Upper lobe of right lung (tissue), 1 donor: ENCODE results near the gene FFAR3. TPM values are rescaled to one million over a fixed set of nuclear protein-coding genes. Genes with fewer than 3 reads are reported as not detected.

ENCODE experiments used
- ATAC-seq: fragments of 200-7000 bp; cut with Tn5 transposase; one replicate; pipeline ENCODE4 v1.9.1; 2020; ENCODE audit warnings: mild to moderate bottlenecking, moderate library complexity
- DNase-seq: peaks from one replicate; pipeline ENCODE4 v3.0.0-alpha.2; 2020
- H3K27ac ChIP-seq: fragments of 200-600 bp; one replicate; pipeline ENCODE4 v1.8.0; 2022
- H3K27me3 ChIP-seq: fragments of 200-600 bp; one replicate; pipeline ENCODE4 v1.8.0; 2022; ENCODE audit warnings: mild to moderate bottlenecking
- H3K36me3 ChIP-seq: fragments of 200-600 bp; one replicate; pipeline ENCODE4 v1.8.0; 2022
- H3K4me1 ChIP-seq: fragments of 200-600 bp; one replicate; pipeline ENCODE4 v1.8.0; 2022
- H3K4me3 ChIP-seq: fragments of 200-600 bp; one replicate; pipeline ENCODE4 v1.8.0; 2022; ENCODE audit warnings: mild to moderate bottlenecking
- H3K9me3 ChIP-seq: fragments of 200-600 bp; one replicate; pipeline ENCODE4 v1.8.0; 2022
- intact Hi-C: fragments of 100-400 bp; cut with DNase I; formaldehyde crosslinking; loops from one replicate; pipeline ENCODE4 v1.11.0; 2022
- total RNA-seq: library from RNA; stranded (reverse); fragmentation: NEBNext Ultra II Directional; extraction: Animal tissue kit (Norgen Biotek cat#: 25700); gene quantifications from one replicate; pipeline ENCODE4 v1.2.1, GENCODE V29; 2021
- TF ChIP-seq, protein P1 (sequence below): fragments of 200-600 bp; IDR thresholded peaks from one replicate; pipeline ENCODE4 v1.8.0; 2022; ENCODE audit warnings: antibody characterized with exemption
- donor health status: DM: no; HTN: yes; CAD: no; lungs with severe emphysema.

The FFAR3 gene
- total RNA-seq, 1 donor from 2014 or later, result not detected

DNA sequence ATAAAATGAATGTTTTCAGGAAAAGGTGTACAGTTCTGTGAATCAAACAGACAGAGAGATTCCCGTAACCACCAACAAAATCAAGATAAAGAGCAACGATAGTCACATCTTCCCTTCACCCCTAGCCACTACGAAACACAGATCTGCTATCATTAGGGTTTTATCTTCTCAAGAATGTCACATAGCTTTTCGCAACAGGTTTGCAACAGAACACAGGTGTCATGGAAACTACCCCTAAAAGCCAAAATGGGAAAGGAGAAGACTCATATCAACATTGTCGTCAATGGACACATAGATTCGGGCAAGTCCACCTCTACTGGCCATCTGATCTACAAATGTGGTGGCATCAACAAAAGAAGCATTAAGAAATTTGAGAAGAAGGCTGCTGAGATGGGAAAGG is 23.7 kb downstream of the FFAR3 start:
- TF ChIP-seq, protein P1, sequence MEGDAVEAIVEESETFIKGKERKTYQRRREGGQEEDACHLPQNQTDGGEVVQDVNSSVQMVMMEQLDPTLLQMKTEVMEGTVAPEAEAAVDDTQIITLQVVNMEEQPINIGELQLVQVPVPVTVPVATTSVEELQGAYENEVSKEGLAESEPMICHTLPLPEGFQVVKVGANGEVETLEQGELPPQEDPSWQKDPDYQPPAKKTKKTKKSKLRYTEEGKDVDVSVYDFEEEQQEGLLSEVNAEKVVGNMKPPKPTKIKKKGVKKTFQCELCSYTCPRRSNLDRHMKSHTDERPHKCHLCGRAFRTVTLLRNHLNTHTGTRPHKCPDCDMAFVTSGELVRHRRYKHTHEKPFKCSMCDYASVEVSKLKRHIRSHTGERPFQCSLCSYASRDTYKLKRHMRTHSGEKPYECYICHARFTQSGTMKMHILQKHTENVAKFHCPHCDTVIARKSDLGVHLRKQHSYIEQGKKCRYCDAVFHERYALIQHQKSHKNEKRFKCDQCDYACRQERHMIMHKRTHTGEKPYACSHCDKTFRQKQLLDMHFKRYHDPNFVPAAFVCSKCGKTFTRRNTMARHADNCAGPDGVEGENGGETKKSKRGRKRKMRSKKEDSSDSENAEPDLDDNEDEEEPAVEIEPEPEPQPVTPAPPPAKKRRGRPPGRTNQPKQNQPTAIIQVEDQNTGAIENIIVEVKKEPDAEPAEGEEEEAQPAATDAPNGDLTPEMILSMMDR, result no peak
- no peak for ATAC-seq
- Histone ChIP-seq H3K4me3 (no peak overlapping the region), H3K36me3 (no peaks in the 10 kb centered on the region), H3K27me3 (no peaks in the 10 kb centered on the region), H3K9me3 (no peaks in the 10 kb centered on the region), H3K27ac (no peak overlapping the region), H3K4me1 (no peaks in the 10 kb centered on the region)
- DNase-seq, result no peak
- intact Hi-C loops, result no loop called here

DNA sequence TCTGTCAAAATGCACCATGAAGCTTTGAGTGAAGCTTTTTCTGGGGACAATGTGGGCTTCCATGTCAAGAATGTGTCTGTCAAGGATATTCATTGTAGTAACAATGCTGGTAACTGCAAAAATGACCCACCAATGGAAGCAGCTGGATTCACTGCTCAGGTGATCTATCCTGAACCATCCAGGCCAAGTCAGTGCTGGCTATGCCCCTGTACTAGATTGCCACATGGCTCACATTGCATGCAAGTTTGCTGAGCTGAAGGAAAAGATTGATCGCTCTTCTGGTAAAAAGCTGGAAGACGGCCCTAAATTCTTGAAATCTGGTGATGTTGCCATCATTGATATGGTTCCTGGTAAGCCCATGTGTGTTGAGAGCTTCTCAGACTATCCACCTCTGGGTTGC is 25.3 kb downstream of the FFAR3 start:
- DNase-seq, result no peak
- Histone ChIP-seq H3K4me3 (no peak overlapping the region), H3K27me3 (no peaks in the 10 kb centered on the region), H3K36me3 (no peaks in the 10 kb centered on the region), H3K9me3 (no peaks in the 10 kb centered on the region), H3K27ac (no peak overlapping the region), H3K4me1 (no peaks in the 10 kb centered on the region)
- ATAC-seq, result no peak
- TF ChIP-seq, protein P1, result no peak
- intact Hi-C loops, result no loop called here

DNA sequence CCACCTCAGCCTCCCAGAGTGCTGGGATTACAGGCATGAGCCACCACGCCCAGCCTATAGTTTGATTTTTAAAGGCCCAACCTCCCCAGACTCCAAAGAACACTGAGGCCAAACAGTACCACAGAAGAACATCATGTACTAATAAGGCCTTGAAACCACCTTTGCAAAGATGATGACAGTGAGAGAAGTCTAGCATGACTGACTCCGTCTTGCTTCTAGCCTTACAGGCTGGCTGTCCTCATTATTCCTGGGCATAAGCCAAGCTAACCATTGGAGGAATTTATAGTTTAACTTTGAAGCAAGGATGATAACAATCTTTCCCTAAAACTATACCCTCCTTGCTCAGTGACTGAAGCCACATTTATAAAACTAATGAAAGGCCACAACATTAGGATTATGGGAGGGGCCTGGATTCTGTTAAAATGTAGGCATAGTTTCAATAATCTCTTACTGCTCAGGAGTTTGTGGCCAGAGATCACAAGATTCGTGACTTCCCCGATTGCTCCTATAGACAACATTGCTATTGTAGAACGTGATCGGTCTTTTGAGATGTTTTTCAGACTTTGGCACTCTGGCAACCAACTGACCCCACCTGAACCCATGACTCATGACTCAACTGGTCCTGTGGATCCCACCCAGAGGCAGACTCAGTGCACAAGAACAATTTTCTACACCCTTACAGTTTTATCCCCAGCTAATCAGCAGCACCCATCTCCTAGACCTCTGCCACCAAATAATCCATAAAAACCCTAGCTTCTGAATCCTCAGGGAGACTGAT is 30.2 kb downstream of the FFAR3 start:
- Histone ChIP-seq H3K27ac (no peak overlapping the region), H3K4me1 (no peaks in the 10 kb centered on the region), H3K27me3 (no peaks in the 10 kb centered on the region), H3K9me3 (no peaks in the 10 kb centered on the region), H3K36me3 (no peaks in the 10 kb centered on the region), H3K4me3 (no peak overlapping the region)
- intact Hi-C loops, result no loop called here
- TF ChIP-seq, protein P1, result no peak
- DNase-seq (no peak), ATAC-seq (no peak)

DNA sequence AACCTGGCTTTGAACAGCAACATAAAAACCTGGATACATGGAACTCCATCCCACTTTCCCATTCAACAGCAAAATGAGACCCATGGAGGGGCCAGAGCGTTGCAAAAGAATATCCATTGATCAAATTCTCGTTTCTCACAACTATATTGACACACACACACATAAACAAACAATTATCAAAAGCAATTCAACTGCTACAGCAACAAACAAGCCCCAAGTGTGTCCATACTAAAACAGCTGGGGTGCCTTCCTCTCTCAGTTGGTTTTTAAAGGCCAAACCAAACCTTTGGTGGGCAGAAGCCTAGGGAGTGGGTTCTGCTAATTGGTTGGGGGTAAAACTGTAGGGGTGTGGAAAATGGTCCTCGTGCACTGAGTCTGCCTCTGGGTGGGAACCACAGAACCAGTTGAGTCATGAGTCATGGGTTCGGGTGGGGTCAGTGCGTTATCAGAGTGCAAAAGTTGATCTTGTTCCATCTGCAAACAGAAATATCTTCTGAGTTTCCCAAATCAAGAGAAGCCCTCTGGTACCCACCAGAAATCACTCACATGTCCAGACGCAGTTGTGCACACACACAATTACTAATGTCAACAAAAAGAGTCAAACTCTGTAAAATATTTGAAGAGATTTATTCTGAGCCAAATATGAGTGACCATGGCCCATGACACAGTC is 31.1 kb downstream of the FFAR3 start:
- DNase-seq (peak; percentile 9), ATAC-seq (no peak)
- Histone ChIP-seq H3K4me3 (no peak overlapping the region), H3K27me3 (no peaks in the 10 kb centered on the region), H3K9me3 (no peaks in the 10 kb centered on the region), H3K27ac (no peak overlapping the region), H3K4me1 (no peaks in the 10 kb centered on the region), H3K36me3 (no peaks in the 10 kb centered on the region)
- intact Hi-C loops, result no loop called here
- TF ChIP-seq, protein P1, result no peak

DNA sequence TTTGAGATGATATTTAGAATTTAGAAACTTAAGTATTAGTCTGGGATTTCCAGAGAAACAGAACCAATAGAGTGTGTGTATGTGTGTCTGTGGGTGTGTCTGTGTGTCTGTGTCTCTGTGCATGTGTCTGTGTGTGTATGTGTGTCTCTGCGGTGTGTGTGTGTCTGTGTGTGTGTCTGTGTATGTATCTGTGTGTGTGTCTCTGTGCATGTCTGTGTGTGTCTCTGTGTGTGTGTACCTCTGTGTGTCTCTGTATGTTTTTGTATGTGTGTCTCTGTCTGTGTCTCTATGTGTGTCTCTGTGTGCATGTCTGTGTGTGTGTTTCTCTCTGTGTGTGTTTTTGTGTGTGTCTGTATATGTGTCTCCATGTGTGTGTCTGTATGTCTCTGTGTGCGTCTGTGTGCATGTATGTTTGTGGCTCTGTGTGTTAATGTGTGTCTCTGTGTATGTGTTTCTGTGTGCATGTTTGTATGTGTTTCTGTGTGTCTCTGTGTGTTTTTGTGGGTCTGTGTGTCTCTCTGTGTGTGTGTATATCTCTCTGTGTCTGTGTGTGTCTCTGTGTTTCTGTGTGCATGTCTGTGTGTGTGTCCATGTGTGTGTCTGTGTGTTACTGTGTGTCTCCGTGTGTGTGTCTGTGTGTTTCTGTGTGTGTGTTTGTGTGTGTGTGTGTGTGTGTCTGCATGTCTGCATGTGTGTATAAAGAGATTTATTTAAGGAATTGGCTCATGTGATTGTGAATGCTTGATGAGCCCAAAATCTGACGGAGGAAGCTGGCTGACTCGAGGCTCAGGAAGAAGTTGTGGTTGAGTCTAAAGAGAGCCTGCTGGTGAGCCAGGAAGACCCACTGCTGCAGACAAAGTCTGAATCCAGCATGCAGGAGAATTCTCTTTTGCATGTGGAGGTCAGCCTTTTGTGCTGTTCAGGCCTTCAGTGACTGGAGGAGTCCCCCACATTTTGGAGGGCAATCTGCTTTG is 34.8 kb downstream of the FFAR3 start:
- TF ChIP-seq, protein P1, result no peak
- Histone ChIP-seq H3K4me1 (peaks cover 5% of the 10 kb centered on the region), H3K27ac (no peak overlapping the region), H3K27me3 (no peaks in the 10 kb centered on the region), H3K9me3 (no peaks in the 10 kb centered on the region), H3K36me3 (no peaks in the 10 kb centered on the region), H3K4me3 (no peak overlapping the region)
- DNase-seq, result no peak
- ATAC-seq, result no peak
- intact Hi-C loops, result no loop called here
